Naive thymus-derived CD8-positive, alpha-beta T cell (primary cell): ENCODE measurements around the gene WWC1. TPM values are rescaled to one million over a fixed set of nuclear protein-coding genes. Genes with fewer than 3 reads are reported as not detected.
"Not testable (repeated sequence)": the region's sequence is repeated elsewhere in the genome, so short reads cannot be mapped to it uniquely, and the experiment has no call there.

Experiments used
- ATAC-seq, 2 donors: fragments of 150-1000 bp; cut with Tn5 transposase in 1 of 2; sonication (Bioruptor Pico), chemical (Tn5 transposase) in 1 of 2; 1 replicate in 1 of 2; 2 replicates in 1 of 2; pipeline ENCODE4 v1.10.0; 2021; ENCODE audit warnings: mild to moderate bottlenecking in 2 of 2, moderate library complexity in 2 of 2
- POLR2A ChIA-PET: fragments of 350-600 bp; sonication (Branson Sonifier 250); formaldehyde crosslinking; loops from one replicate; lab custom pipeline; 2021; ENCODE audit warnings: antibody characterized with exemption; lab: Charles Lee
- DNase-seq, 10 donors: peaks; one replicate each; pipeline versions ENCODE4 v3.0.0 to v3.0.0-alpha.2; 2020 to 2022
- H3K27ac Mint-ChIP-seq, 10 donors: one replicate each; pipeline ENCODE4 v1.8.0; 2020 to 2022; ENCODE audit warnings: mild to moderate bottlenecking in 10 of 10, mixed read lengths in 10 of 10, moderate library complexity in 4 of 10, inconsistent platforms in 1 of 10
- H3K27me3 Mint-ChIP-seq, 5 donors: one replicate each; pipeline ENCODE4 v1.8.0; 2021 to 2022; ENCODE audit warnings: mixed read lengths in 5 of 5
- H3K36me3 Mint-ChIP-seq, 3 donors: one replicate each; pipeline ENCODE4 v1.8.0; 2020 to 2022; ENCODE audit warnings: mixed read lengths in 3 of 3, mild to moderate bottlenecking in 2 of 3, inconsistent platforms in 1 of 3
- H3K4me1 Mint-ChIP-seq, 4 donors: one replicate each; pipeline ENCODE4 v1.8.0; 2021 to 2022; ENCODE audit warnings: mixed read lengths in 4 of 4
- H3K4me3 Mint-ChIP-seq, 10 donors: one replicate each; pipeline ENCODE4 v1.8.0; 2020 to 2022; ENCODE audit warnings: mild to moderate bottlenecking in 10 of 10, mixed read lengths in 10 of 10, moderate library complexity in 6 of 10, inconsistent platforms in 1 of 10
- H3K9me3 Mint-ChIP-seq, 9 donors: one replicate each; pipeline ENCODE4 v1.8.0; 2020 to 2022; ENCODE audit warnings: mixed read lengths in 9 of 9, mild to moderate bottlenecking in 3 of 9, inconsistent platforms in 1 of 9, moderate library complexity in 1 of 9
- polyA plus RNA-seq, 3 donors: library from polyadenylated mRNA; unstranded; fragments of 300-500 nt; fragmentation: Illumina TruSeq; gene quantifications; one replicate each; pipeline ENCODE4 v1.2.3, GENCODE V29; 2021
- total RNA-seq, 8 experiments: library from RNA in 2 of 8; stranded (reverse) in 2 of 8; gene quantifications; one replicate each; pipeline ENCODE4 v1.2.3 and lab custom pipeline; 2021 to 2026

WWC1 gene
- total and polyA plus RNA-seq, 5 experiments from 2014 or later, result 0.15 to 0.62 TPM; not detected in 3

- H3K9me3 Mint-ChIP-seq, result peaks cover 0 to 2% (median 0%) of the 10 kb centered on the region in 9 donors
Measured at GRCh38 chr5:168303393-168304025, 12.1 kb downstream of the WWC1 start.

GRCh38 chr5:168304349-168304748 lies 12.9 kb downstream of the WWC1 start:
- no peaks in the 10 kb centered on the region for H3K36me3 Mint-ChIP-seq
- no peaks in the 10 kb centered on the region for H3K4me1 Mint-ChIP-seq
- peaks cover 2 to 14% (median 9%) of the 10 kb centered on the region in 5 donors for H3K27me3 Mint-ChIP-seq
- ATAC-seq (no peak), DNase-seq (no peak)
- H3K27ac Mint-ChIP-seq, result no peak overlapping the region
- peaks cover 0 to 2% (median 0%) of the 10 kb centered on the region in 9 donors for H3K9me3 Mint-ChIP-seq
- no peak overlapping the region for H3K4me3 Mint-ChIP-seq
- POLR2A ChIA-PET, result no interaction called here

More at GRCh38 chr5:168303393-168304025, 12.1 kb downstream of the WWC1 start:
- H3K27me3 Mint-ChIP-seq, result peaks cover 2 to 9% (median 4%) of the 10 kb centered on the region in 5 donors
- DNase-seq, result no peak
- H3K4me1 Mint-ChIP-seq, result no peaks in the 10 kb centered on the region
- H3K4me3 Mint-ChIP-seq, result no peak overlapping the region
- no peaks in the 10 kb centered on the region for H3K36me3 Mint-ChIP-seq
- POLR2A ChIA-PET, result no interaction called here
- no peak for ATAC-seq
- no peak overlapping the region for H3K27ac Mint-ChIP-seq

- no peak for ATAC-seq
- DNase-seq, result no peak
- no peaks in the 10 kb centered on the region for H3K4me1 Mint-ChIP-seq
- POLR2A ChIA-PET, result no interaction called here
- no peak overlapping the region for H3K4me3 Mint-ChIP-seq
- no peak overlapping the region for H3K27ac Mint-ChIP-seq
- H3K27me3 Mint-ChIP-seq, result peaks cover 2 to 20% (median 12%) of the 10 kb centered on the region in 5 donors
- no peaks in the 10 kb centered on the region for H3K9me3 Mint-ChIP-seq
- no peaks in the 10 kb centered on the region for H3K36me3 Mint-ChIP-seq
Measured at GRCh38 chr5:168305281-168305680, 13.8 kb downstream of the WWC1 start.

- POLR2A ChIA-PET, result no interaction called here
- DNase-seq (no peak), ATAC-seq (no peak)
- no peaks in the 10 kb centered on the region for H3K36me3 Mint-ChIP-seq
- no peaks in the 10 kb centered on the region for H3K4me1 Mint-ChIP-seq
- no peak overlapping the region for H3K4me3 Mint-ChIP-seq
- peaks cover 2 to 18% (median 13%) of the 10 kb centered on the region in 5 donors for H3K27me3 Mint-ChIP-seq
- no peaks in the 10 kb centered on the region for H3K9me3 Mint-ChIP-seq
- H3K27ac Mint-ChIP-seq, result no peak overlapping the region
Measured at GRCh38 chr5:168307022-168307421, 15.6 kb downstream of the WWC1 start.

- DNase-seq (no peak), ATAC-seq (no peak)
- no peaks in the 10 kb centered on the region for H3K36me3 Mint-ChIP-seq
- H3K27ac Mint-ChIP-seq, result no peak overlapping the region
- POLR2A ChIA-PET, result no interaction called here
- no peaks in the 10 kb centered on the region for H3K9me3 Mint-ChIP-seq
- H3K4me3 Mint-ChIP-seq, result no peak overlapping the region
- peaks cover 2 to 18% (median 13%) of the 10 kb centered on the region in 5 donors for H3K27me3 Mint-ChIP-seq
- H3K4me1 Mint-ChIP-seq, result no peaks in the 10 kb centered on the region
Measured at GRCh38 chr5:168307925-168308584, 16.6 kb downstream of the WWC1 start.

- ATAC-seq (no peak), DNase-seq (no peak)
- Mint-ChIP-seq H3K4me3 (no peak overlapping the region), H3K27me3 (peaks cover 2 to 25% (median 13%) of the 10 kb centered on the region in 5 donors), H3K36me3 (no peaks in the 10 kb centered on the region), H3K27ac (no peak overlapping the region), H3K9me3 (no peaks in the 10 kb centered on the region), H3K4me1 (peaks cover 0 to 2% (median 0%) of the 10 kb centered on the region in 4 donors)
- POLR2A ChIA-PET, result no interaction called here
Measured at GRCh38 chr5:168308976-168309598, 17.6 kb downstream of the WWC1 start.

- H3K36me3 Mint-ChIP-seq, H3K9me3 Mint-ChIP-seq, H3K4me1 Mint-ChIP-seq, POLR2A ChIA-PET, H3K27ac Mint-ChIP-seq, DNase-seq, ATAC-seq, H3K4me3 Mint-ChIP-seq: not testable (repeated sequence)
- H3K27me3 Mint-ChIP-seq, result peaks cover 2 to 27% (median 13%) of the 10 kb centered on the region in 5 donors
Measured at GRCh38 chr5:168310541-168310940, 19.1 kb downstream of the WWC1 start.

- Mint-ChIP-seq H3K27ac (no peak overlapping the region), H3K4me3 (no peak overlapping the region), H3K27me3 (peaks cover 2 to 27% (median 13%) of the 10 kb centered on the region in 5 donors), H3K4me1 (peaks cover 0 to 2% (median 0%) of the 10 kb centered on the region in 4 donors), H3K9me3 (no peaks in the 10 kb centered on the region), H3K36me3 (no peaks in the 10 kb centered on the region)
- ATAC-seq (no peak), DNase-seq (no peak)
- POLR2A ChIA-PET, result no interaction called here
Measured at GRCh38 chr5:168311061-168311566, 19.7 kb downstream of the WWC1 start.

- Mint-ChIP-seq H3K36me3 (no peaks in the 10 kb centered on the region), H3K9me3 (no peaks in the 10 kb centered on the region), H3K4me3 (no peak overlapping the region), H3K27ac (no peak overlapping the region), H3K27me3 (peaks cover 0 to 27% (median 10%) of the 10 kb centered on the region in 5 donors), H3K4me1 (peaks cover 0 to 2% (median 0%) of the 10 kb centered on the region in 4 donors)
- POLR2A ChIA-PET, result no interaction called here
- DNase-seq (no peak), ATAC-seq (no peak)
Measured at GRCh38 chr5:168312606-168313295, 21.3 kb downstream of the WWC1 start.

GRCh38 chr5:168313596-168314204 lies 22.3 kb downstream of the WWC1 start:
- Mint-ChIP-seq H3K4me1 (peaks cover 0 to 2% (median 0%) of the 10 kb centered on the region in 4 donors), H3K9me3 (no peaks in the 10 kb centered on the region), H3K4me3 (no peak overlapping the region), H3K27me3 (peaks cover 0 to 24% (median 10%) of the 10 kb centered on the region in 5 donors), H3K36me3 (no peaks in the 10 kb centered on the region), H3K27ac (no peak overlapping the region)
- POLR2A ChIA-PET, result no interaction called here
- DNase-seq, result no peak
- ATAC-seq, result no peak

- POLR2A ChIA-PET, result no interaction called here
- ATAC-seq (no peak), DNase-seq (no peak)
- H3K27ac Mint-ChIP-seq, result peak overlapping the region in 1 of 10 donors; percentile 89
- peaks cover 0 to 12% (median 3%) of the 10 kb centered on the region in 5 donors for H3K27me3 Mint-ChIP-seq
- H3K36me3 Mint-ChIP-seq, result no peaks in the 10 kb centered on the region
- H3K4me3 Mint-ChIP-seq, result no peak overlapping the region
- H3K9me3 Mint-ChIP-seq, result peaks cover 0 to 2% (median 0%) of the 10 kb centered on the region in 9 donors
- peaks cover 0 to 2% (median 0%) of the 10 kb centered on the region in 4 donors for H3K4me1 Mint-ChIP-seq
Measured at GRCh38 chr5:168314735-168315411, 23.4 kb downstream of the WWC1 start.
